ENCODE measurements around the gene AMHR2.

AMHR2 gene

DNA sequence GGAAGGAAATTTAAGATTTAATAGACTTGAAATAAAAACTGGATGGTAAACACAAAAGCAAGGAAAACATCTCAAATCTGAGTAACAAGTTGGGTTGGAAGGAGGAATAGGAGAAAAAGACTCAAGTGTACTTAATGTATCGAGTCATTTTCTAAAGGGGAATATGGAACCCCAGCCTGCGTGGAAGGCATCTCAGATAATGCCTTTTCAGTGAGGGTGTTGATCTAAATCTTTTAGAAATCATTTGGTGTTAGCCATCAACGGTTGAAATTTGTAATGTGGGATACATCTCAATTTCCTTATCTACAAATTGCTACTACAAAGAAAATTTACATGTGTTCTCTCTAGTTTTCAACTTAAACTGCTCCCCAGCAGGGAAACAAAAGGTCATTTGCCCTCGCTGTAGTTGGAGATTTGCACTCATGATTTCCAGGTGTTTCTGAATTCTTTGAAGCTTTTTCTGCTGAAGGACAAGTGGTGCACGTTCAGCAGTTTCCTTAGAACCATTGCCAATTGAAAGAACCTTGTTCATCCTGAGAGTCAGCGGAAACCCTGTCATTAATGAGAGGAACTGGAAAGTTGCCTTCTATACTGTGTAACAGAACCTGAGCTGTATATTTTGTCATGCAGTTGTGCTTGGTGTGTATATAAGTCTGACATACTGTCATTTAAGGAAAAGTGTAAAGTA, 30.4 kb downstream of the AMHR2 start:
- Histone ChIP-seq H3K79me2 (ENCODE audit: low read length) (peaks cover 79% of the 10 kb centered on the region), H3K27me3 (replicated peaks; ENCODE audit: insufficient read depth, low read length) (no peaks in the 10 kb centered on the region), H3K9me2 (replicated peaks; ENCODE audit: insufficient read depth, low read length) (no peaks in the 10 kb centered on the region), H3K9me3 (replicated peaks; ENCODE audit: insufficient read depth, low read length) (no peaks in the 10 kb centered on the region), H3K9ac (ENCODE audit: low read length) (peak overlapping the region; percentile 99), H4K20me1 (ENCODE audit: insufficient read depth, low read length) (peaks cover 11% of the 10 kb centered on the region), H2AFZ (ENCODE audit: low read length) (no peak overlapping the region), H3K4me1 (ENCODE audit: low read length) (peaks cover 26% of the 10 kb centered on the region), H3K36me3 (replicated peaks; ENCODE audit: insufficient read depth, low read length) (peaks cover 13% of the 10 kb centered on the region), H3K4me3 (ENCODE audit: low read length) (peak overlapping the region; percentile 95), H3K27ac (ENCODE audit: low read length) (peak overlapping the region; percentile 94), H3F3A (ENCODE audit: insufficient read depth, low read length) (peaks cover 71% of the 10 kb centered on the region), H3K4me2 (ENCODE audit: low read depth, low read length) (peak overlapping the region; percentile 76)
- TF ChIP-seq EZH2 (optimal IDR thresholded peaks at IDR 0.05; ENCODE audit: low read depth, low read length) (no peak), CTCF (IDR thresholded peaks at IDR 0.05; ENCODE audit: low read length) (no peak), EZH2phosphoT487 (IDR thresholded peaks at IDR 0.05; ENCODE audit: low read length) (no peak)
- DNase-seq = peak; percentile 80

DNA sequence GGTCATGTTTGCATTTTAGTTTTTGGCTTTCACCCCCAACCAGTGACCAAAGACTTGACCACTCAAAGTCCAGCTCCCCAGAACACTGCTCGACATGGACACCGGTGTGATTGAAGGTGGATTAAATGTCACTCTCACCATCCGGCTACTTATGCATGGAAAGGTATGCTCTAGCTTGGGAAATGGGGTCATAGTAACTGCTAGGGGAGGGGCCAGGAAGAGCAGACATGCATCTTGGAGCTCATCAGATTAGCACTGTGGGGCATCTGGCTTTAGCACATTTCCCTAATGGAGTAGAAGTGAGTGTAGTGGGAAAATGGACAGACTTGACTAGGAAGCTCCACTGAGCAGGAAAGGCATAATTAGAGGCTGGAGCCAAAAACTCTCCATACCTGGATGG, 31.1 kb downstream of the AMHR2 start:
- Histone ChIP-seq H3F3A (ENCODE audit: insufficient read depth, low read length) (peaks cover 77% of the 10 kb centered on the region), H3K36me3 (replicated peaks; ENCODE audit: insufficient read depth, low read length) (peaks cover 13% of the 10 kb centered on the region), H3K4me3 (ENCODE audit: low read length) (peak overlapping the region; percentile 95), H4K20me1 (ENCODE audit: insufficient read depth, low read length) (peaks cover 11% of the 10 kb centered on the region), H3K9me2 (replicated peaks; ENCODE audit: insufficient read depth, low read length) (no peaks in the 10 kb centered on the region), H3K4me2 (ENCODE audit: low read depth, low read length) (peak overlapping the region; percentile 76), H3K79me2 (ENCODE audit: low read length) (peaks cover 85% of the 10 kb centered on the region), H3K27ac (ENCODE audit: low read length) (peak overlapping the region; percentile 94), H3K4me1 (ENCODE audit: low read length) (peaks cover 29% of the 10 kb centered on the region), H3K27me3 (replicated peaks; ENCODE audit: insufficient read depth, low read length) (no peaks in the 10 kb centered on the region), H3K9ac (ENCODE audit: low read length) (peak overlapping the region; percentile 99), H3K9me3 (replicated peaks; ENCODE audit: insufficient read depth, low read length) (no peaks in the 10 kb centered on the region), H2AFZ (ENCODE audit: low read length) (no peak overlapping the region)
- DNase-seq = peak; percentile 38
- TF ChIP-seq CTCF (IDR thresholded peaks at IDR 0.05; ENCODE audit: low read length) (no peak), EZH2 (optimal IDR thresholded peaks at IDR 0.05; ENCODE audit: low read depth, low read length) (no peak), EZH2phosphoT487 (IDR thresholded peaks at IDR 0.05; ENCODE audit: low read length) (no peak)

DNA sequence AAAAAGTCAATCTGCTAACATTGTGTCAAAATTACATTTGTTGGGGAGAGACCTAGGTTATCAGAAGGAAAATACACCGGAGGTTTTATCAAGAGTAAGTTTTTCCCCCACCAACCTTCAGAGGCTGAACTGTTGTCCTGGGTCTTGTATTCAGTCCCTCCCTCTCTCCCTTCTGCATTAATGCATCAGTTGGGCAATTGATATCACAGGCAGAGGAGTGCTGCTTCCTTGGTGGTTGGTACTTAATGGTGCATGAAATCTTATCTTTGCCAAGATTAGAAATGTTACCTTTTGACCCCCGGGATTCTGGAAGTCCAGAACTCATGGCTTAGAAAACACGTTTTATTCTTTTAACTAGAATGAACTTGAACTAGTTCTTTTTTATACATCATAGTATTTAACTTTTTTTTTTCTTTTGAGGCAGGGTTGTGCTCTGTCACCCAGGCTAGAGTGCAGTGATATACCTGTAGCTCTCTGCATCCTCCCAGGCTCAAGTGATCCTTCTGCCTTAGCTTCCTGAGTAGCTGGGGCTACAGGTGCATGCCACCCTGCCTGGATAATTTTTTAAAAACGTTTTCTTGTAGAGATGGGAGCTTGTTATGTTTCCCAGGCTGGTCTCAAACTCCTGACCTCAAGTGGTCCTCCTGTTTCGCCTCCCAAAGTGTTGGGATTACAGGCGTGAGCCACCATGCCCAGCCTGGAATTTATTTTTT, 33.2 kb downstream of the AMHR2 start:
- no peaks in the 10 kb centered on the region for H3K9me2 ChIP-seq (replicated peaks; ENCODE audit: insufficient read depth, low read length)
- H2AFZ ChIP-seq (ENCODE audit: low read length) = no peak overlapping the region
- peak overlapping the region; percentile 94; the same call in 1 of the 2 replicates for H3K27ac ChIP-seq (ENCODE audit: low read length)
- H3K36me3 ChIP-seq (replicated peaks; ENCODE audit: insufficient read depth, low read length) = peaks cover 14% of the 10 kb centered on the region
- H4K20me1 ChIP-seq (ENCODE audit: insufficient read depth, low read length) = peaks cover 11% of the 10 kb centered on the region
- peaks cover 97% of the 10 kb centered on the region for H3K79me2 ChIP-seq (ENCODE audit: low read length)
- H3K4me3 ChIP-seq (ENCODE audit: low read length) = peak overlapping the region; percentile 95
- H3K27me3 ChIP-seq (replicated peaks; ENCODE audit: insufficient read depth, low read length) = no peaks in the 10 kb centered on the region
- H3K4me2 ChIP-seq (ENCODE audit: low read depth, low read length) = peak overlapping the region; percentile 76
- TF ChIP-seq CTCF (IDR thresholded peaks at IDR 0.05; ENCODE audit: low read length) (no peak), EZH2 (optimal IDR thresholded peaks at IDR 0.05; ENCODE audit: low read depth, low read length) (no peak), EZH2phosphoT487 (IDR thresholded peaks at IDR 0.05; ENCODE audit: low read length) (no peak)
- H3K9me3 ChIP-seq (replicated peaks; ENCODE audit: insufficient read depth, low read length) = no peaks in the 10 kb centered on the region
- DNase-seq = peak; percentile 35
- peak overlapping the region; percentile 65; the same call in 1 of the 2 replicates for H3K9ac ChIP-seq (ENCODE audit: low read length)
- peaks cover 43% of the 10 kb centered on the region for H3K4me1 ChIP-seq (ENCODE audit: low read length)
- peaks cover 95% of the 10 kb centered on the region for H3F3A ChIP-seq (ENCODE audit: insufficient read depth, low read length)
